ENCODE measurements around the gene HOXB9.

DNA sequence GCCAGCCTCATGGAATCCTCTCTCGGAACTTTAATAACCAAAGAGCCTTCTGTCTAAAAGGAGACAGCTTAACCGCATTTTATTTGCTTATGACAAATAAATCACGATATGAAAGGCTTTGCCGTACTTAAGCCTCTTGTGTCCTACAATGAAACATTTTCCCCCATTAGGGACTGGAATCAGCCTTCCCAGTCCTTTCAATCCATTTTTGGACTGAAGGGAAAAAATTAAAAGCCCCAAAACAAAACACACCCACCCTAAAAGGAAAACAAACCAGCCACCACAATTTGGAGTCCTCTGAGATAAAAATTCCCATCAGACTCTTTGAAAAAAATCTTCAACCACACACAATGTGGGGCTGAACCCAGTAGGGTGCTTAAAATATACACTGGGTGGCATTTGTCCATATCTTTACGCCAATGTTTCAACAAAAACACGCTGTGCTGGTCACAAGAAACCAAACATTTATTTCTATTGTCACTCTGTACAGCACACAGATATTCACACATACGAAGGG, 51.0 kb downstream of the HOXB9 start:
- TF ChIP-seq, protein P1, sequence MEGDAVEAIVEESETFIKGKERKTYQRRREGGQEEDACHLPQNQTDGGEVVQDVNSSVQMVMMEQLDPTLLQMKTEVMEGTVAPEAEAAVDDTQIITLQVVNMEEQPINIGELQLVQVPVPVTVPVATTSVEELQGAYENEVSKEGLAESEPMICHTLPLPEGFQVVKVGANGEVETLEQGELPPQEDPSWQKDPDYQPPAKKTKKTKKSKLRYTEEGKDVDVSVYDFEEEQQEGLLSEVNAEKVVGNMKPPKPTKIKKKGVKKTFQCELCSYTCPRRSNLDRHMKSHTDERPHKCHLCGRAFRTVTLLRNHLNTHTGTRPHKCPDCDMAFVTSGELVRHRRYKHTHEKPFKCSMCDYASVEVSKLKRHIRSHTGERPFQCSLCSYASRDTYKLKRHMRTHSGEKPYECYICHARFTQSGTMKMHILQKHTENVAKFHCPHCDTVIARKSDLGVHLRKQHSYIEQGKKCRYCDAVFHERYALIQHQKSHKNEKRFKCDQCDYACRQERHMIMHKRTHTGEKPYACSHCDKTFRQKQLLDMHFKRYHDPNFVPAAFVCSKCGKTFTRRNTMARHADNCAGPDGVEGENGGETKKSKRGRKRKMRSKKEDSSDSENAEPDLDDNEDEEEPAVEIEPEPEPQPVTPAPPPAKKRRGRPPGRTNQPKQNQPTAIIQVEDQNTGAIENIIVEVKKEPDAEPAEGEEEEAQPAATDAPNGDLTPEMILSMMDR (conservative IDR thresholded peaks at IDR 0.05 in 1 of 2, IDR thresholded peaks at IDR 0.05 in 1 of 2; ENCODE audit: low read depth in 1 of 2, low read length in 2 of 2): no peak
- TF ChIP-seq EZH2 (IDR thresholded peaks at IDR 0.05; ENCODE audit: low read length, missing control alignments): no peak

All from fibroblast of lung (primary cell).